Hematopoietic multipotent progenitor cell treated with erythropoietin and hydrocortisone succinate and interleukin-3 and kit ligand, for 15 days (in vitro differentiated cells): Measurements from ENCODE around the gene POLR3K.

Source experiments
- DNase-seq: peaks from one replicate; pipeline ENCODE4 v3.0.0-alpha.2; 2015; ENCODE audit warnings: low spot score

POLR3K gene

GRCh38 chr16:78444-79150, 25.2 kb upstream of the POLR3K start:
- DNase-seq, result no peak

- DNase-seq, result peak; percentile 54
Observed at GRCh38 chr16:77807-78443, 24.5 kb upstream of the POLR3K start, which contains the start of gene MPG. Gene MPG, plus strand, starts transcription at chr16:78225. Its CDS starts 85 bp downstream, at chr16:78310.

- DNase-seq, result no peak
Observed at GRCh38 chr16:77273-77806, 23.9 kb upstream of the POLR3K start.

GRCh38 chr16:76535-77272, 23.3 kb upstream of the POLR3K start:
- DNase-seq, result no peak

GRCh38 chr16:75580-76501, 22.4 kb upstream of the POLR3K start:
- no peak for DNase-seq

- no peak for DNase-seq
Observed at GRCh38 chr16:74747-75334, 21.4 kb upstream of the POLR3K start.

GRCh38 chr16:74051-74746, 20.8 kb upstream of the POLR3K start:
- DNase-seq, result no peak

- DNase-seq, result no peak
Observed at GRCh38 chr16:72561-73548, 19.4 kb upstream of the POLR3K start, which contains the start of gene RHBDF1. Gene RHBDF1, minus strand, starts transcription at chr16:72631. Its CDS starts 7,616 bp downstream, at chr16:65015.

GRCh38 chr16:71540-72401, 18.4 kb upstream of the POLR3K start:
- DNase-seq, result no peak

- no peak for DNase-seq
Observed at GRCh38 chr16:71210-71539, 17.8 kb upstream of the POLR3K start.

- DNase-seq, result no peak
Observed at GRCh38 chr16:69181-69580, 15.8 kb upstream of the POLR3K start.

GRCh38 chr16:67884-68789, 14.7 kb upstream of the POLR3K start:
- no peak for DNase-seq

- no peak for DNase-seq
Observed at GRCh38 chr16:67183-67791, 13.9 kb upstream of the POLR3K start.

GRCh38 chr16:66309-67182, 13.1 kb upstream of the POLR3K start:
- DNase-seq, result no peak

- peak; percentile 90 for DNase-seq
Observed at GRCh38 chr16:65745-66144, 12.3 kb upstream of the POLR3K start.

- no peak for DNase-seq
Observed at GRCh38 chr16:64914-65255, 11.5 kb upstream of the POLR3K start.
